ENCODE data around the gene RNF103. TPM values are rescaled to one million over a fixed set of nuclear protein-coding genes. Genes with fewer than 3 reads are reported as not detected.

Gene RNF103
- total and polyA plus RNA-seq, 2 donors from 2014 or later: 12.5 to 29.9 TPM

- Histone ChIP-seq H3K27ac (ENCODE audit: low read depth in 2 of 2, low read length in 2 of 2) (peak overlapping the region; percentile 92 to 95), H3K36me3 (ENCODE audit: control insufficient read depth in 2 of 3, insufficient read depth in 3 of 3, low read length in 3 of 3) (peaks cover 0 to 2% (median under 1%) of the 10 kb centered on the region in 3 donors), H3K4me3 (ENCODE audit: low read length in 3 of 3) (peak overlapping the region; percentile 4 to 66 (median 63)), H3K9ac (ENCODE audit: low read length in 3 of 3) (peak overlapping the region in 2 of 3 donors; percentile 28 to 77), H3K27me3 (ENCODE audit: control insufficient read depth, insufficient read depth, low read length) (no peaks in the 10 kb centered on the region), H3K9me3 (ENCODE audit: control insufficient read depth in 2 of 3, insufficient read depth in 1 of 3, low read length in 3 of 3) (no peaks in the 10 kb centered on the region), H3K4me1 (ENCODE audit: control insufficient read depth in 2 of 3, insufficient read depth in 2 of 3, low read depth in 1 of 3, low read length in 3 of 3) (no peaks in the 10 kb centered on the region)
- FAIRE-seq (no peak), DNase-seq (peak in 3 of 5 donors; percentile 14 to 49 (median 34))
- no peak for TF ChIP-seq CTCF (IDR thresholded peaks at IDR 0.05; ENCODE audit: borderline replicate concordance, extremely low read depth, insufficient read depth)
- intact Hi-C loops (cut with DNase I): no loop called here
These were observed 542 bp upstream of the RNF103 start for GRCh38 chr2:86624267-86624547.

GRCh38 chr2:86623043-86623493, 597 bp downstream of the RNF103 start:
- peak overlapping the region; percentile 65 to 95 (median 91) for H3K9ac ChIP-seq (ENCODE audit: low read length in 3 of 3)
- peaks cover 0 to 6% (median 5%) of the 10 kb centered on the region in 3 donors for H3K36me3 ChIP-seq (ENCODE audit: control insufficient read depth in 2 of 3, insufficient read depth in 3 of 3, low read length in 3 of 3)

GRCh38 chr2:86622519-86623042, 1.1 kb downstream of the RNF103 start:
- Histone ChIP-seq H3K4me1 (ENCODE audit: control insufficient read depth in 2 of 3, insufficient read depth in 2 of 3, low read depth in 1 of 3, low read length in 3 of 3) (no peaks in the 10 kb centered on the region), H3K27ac (ENCODE audit: low read depth in 2 of 2, low read length in 2 of 2) (peak overlapping the region; percentile 92 to 95), H3K4me3 (ENCODE audit: low read length in 3 of 3) (peak overlapping the region; percentile 78 to 96 (median 86)), H3K9me3 (ENCODE audit: control insufficient read depth in 2 of 3, insufficient read depth in 1 of 3, low read length in 3 of 3) (no peaks in the 10 kb centered on the region), H3K27me3 (ENCODE audit: control insufficient read depth, insufficient read depth, low read length) (no peaks in the 10 kb centered on the region), H3K36me3 (ENCODE audit: control insufficient read depth in 2 of 3, insufficient read depth in 3 of 3, low read length in 3 of 3) (peaks cover 0 to 6% (median 5%) of the 10 kb centered on the region in 3 donors), H3K9ac (ENCODE audit: low read length in 3 of 3) (peak overlapping the region; percentile 65 to 95 (median 91))
- intact Hi-C loops (cut with DNase I): no loop called here
- FAIRE-seq: no peak
- peak; percentile 37 to 86 (median 65) for DNase-seq
- TF ChIP-seq CTCF (IDR thresholded peaks at IDR 0.05; ENCODE audit: borderline replicate concordance, extremely low read depth, insufficient read depth): no peak

More at GRCh38 chr2:86623043-86623493, 597 bp downstream of the RNF103 start:
- Histone ChIP-seq H3K9me3 (ENCODE audit: control insufficient read depth in 2 of 3, insufficient read depth in 1 of 3, low read length in 3 of 3) (no peaks in the 10 kb centered on the region), H3K4me1 (ENCODE audit: control insufficient read depth in 2 of 3, insufficient read depth in 2 of 3, low read depth in 1 of 3, low read length in 3 of 3) (no peaks in the 10 kb centered on the region), H3K27me3 (ENCODE audit: control insufficient read depth, insufficient read depth, low read length) (no peaks in the 10 kb centered on the region), H3K27ac (ENCODE audit: low read depth in 2 of 2, low read length in 2 of 2) (peak overlapping the region; percentile 92 to 95), H3K4me3 (ENCODE audit: low read length in 3 of 3) (peak overlapping the region; percentile 30 to 96 (median 78))
- no peak for TF ChIP-seq CTCF (IDR thresholded peaks at IDR 0.05; ENCODE audit: borderline replicate concordance, extremely low read depth, insufficient read depth)
- intact Hi-C loops (cut with DNase I): no loop called here
- FAIRE-seq (no peak), DNase-seq (peak; percentile 53 to 88 (median 69))

All from kidney (tissue), 14 donors.